GDM1 (cell line): ENCODE measurements around the gene FAM161B.
"Not testable (repeated sequence)": the region's sequence is repeated elsewhere in the genome, so short reads cannot be mapped to it uniquely, and the experiment has no call there.

ENCODE experiments used
- DNase-seq: peaks from one replicate; lab custom pipeline; 2025; lab: John Stamatoyannopoulos, UW

FAM161B gene

DNA sequence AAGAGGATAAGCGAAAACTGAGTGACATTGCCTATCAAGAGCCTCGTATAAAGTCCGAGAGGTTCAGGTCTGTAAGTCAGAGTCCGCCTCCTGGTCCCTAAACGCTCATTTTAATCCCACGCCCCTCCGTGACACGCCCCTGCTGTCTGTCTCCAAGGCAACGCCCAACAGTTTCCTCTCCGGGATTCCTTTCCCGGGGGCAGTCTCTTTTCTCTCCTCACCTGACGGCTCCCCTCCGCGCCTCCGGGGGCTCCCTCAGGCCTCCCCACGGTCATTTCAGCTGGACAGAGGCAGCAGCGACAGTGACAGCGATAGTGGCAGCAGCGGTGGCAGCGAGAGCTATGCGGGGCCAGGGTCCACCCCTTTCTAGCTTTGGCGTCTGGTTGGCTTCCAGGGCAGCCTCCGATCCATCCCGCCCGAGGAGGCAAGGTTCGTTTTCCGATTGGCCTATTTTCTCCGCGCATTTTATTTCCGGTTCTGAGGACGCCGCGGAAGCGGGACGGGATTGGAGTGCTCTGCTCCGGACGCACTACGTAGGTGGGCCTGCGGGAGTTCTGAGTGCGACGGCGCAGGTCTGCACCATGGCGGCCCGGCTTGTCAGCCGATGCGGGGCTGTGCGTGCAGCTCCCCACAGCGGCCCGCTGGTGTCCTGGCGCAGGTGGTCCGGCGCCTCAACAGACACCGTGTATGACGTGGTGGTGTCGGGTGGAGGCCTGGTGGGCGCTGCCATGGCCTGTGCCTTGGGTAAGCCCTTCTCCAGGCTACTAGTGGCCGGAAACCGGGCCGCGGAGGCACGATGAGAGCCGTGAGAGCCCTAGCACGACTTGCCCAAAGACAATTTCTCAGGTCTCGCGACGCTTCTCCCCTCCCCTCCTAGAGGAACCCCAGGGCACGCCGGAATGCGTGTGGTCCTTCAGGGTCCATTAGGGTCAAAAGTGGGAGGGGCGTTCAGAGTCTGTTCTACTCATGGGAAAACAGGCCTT, at the start of gene FAM161B, which contains the start of gene COQ6:
FAM161B (minus strand) TSS at position 343 of the 983 bp plus-strand sequence; CDS start at position 275, 68 bp downstream.
COQ6 (plus strand) TSS at position 551 of the 983 bp plus-strand sequence; CDS start at position 582, 31 bp downstream.
- DNase-seq: peak; percentile 93

GRCh38 chr14:73998726-73999125, 48.8 kb upstream of the FAM161B start:
- no peak for DNase-seq

DNA sequence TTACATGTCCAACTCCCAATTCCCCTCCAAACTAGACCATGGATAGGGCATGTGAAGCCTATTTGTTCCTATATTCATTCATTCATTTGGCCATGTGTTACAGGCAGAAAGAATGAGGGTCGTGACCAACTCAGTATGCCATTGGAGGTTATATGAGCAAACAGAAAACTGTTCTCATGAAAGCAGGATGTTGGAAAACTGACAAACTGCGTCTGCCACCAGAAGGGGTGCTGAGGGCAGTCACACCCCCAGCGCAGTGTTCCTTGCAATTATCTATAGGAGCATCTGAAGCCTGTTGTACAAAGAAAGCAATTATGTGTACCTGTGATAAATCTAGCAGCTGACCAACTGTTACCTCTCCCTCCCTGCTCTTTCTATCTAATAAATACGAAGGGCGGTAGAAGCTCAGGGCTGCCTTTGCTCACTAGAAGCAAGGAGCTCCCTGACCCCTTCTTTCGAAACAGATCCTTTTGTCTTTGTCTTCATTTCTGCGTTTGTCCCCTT, 48.1 kb upstream of the FAM161B start:
- no peak for DNase-seq

GRCh38 chr14:73997108-73997943, 47.4 kb upstream of the FAM161B start:
- DNase-seq: no peak

DNA sequence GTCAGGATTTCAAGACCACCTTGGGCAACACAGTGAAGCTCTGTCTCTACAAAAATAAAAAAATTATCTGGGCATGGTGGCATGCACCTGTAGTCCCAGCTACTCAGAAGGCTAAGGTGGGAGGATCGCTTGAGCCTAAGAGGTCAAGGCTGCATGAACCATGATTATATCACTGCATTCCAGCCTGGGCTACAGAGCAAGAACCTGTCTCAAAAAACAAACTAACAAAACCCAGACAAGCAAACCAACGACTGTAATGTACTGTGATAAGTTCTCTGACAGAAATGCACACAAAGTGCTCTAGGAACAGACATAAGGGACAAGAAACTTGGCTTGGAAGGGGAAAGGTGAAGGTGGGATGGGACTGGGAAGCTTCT, 46.8 kb upstream of the FAM161B start:
- no peak for DNase-seq

- no peak for DNase-seq
Observed at GRCh38 chr14:73995977-73996378, 46.1 kb upstream of the FAM161B start.

DNA sequence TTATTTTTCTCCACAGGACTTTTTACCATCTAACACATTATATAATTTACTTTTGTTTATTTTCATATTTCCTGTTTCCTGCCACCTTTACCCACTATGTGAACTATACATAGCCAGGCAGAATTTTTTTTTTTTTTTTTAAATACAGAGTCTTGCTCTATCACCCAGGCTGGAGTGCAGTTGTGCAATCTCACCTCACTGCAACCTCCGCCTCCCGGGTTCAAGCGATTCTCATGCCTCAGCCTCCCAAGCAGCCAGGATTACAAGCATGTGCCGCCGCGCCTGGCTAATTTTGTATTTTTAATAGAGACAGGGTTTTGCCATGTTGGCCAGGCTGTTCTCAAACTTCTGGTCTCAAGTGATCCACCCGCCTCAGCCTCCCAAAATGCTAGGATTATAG, 45.0 kb upstream of the FAM161B start:
- not testable (repeated sequence) for DNase-seq

DNA sequence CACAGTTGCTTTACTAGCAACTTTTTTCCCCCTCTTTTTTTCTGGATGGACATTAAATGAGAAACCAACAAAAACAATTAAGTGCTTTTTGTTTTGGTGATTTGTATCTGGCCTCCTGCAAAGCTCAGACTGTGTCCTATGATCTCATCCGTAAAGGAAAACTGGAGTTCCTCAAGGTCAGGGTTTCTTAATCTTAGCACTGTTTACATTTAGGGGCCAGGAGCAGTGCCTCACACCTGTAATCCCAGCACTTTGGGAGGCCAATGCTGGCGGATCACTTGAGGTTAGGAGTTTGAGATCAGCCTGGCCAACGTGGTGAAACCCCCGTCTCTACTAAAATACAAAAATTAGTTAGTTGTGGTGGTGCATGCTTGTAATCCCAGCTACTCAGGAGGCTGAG, 41.2 kb upstream of the FAM161B start:
- DNase-seq: no peak

DNA sequence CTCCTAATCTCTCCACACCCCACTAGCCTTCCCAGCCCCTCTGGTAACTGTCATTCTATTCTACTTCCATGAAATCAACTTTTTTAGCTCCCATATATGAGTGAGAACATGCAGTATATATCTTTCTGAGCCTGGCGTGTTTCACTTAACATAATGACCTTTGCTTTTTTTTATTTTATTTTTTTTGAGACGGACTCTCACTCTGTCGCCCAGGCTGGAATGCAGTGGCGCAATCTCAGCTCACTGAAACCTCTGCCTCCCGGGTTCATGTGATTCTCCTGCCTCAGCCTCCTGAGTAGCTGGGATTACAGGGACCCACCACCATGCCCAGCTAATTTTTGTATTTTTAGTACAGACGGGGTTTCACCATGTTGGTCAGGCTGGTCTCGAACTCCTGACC, 38.8 kb upstream of the FAM161B start:
- DNase-seq: not testable (repeated sequence)

GRCh38 chr14:73988065-73988464, 38.2 kb upstream of the FAM161B start:
- no peak for DNase-seq

DNA sequence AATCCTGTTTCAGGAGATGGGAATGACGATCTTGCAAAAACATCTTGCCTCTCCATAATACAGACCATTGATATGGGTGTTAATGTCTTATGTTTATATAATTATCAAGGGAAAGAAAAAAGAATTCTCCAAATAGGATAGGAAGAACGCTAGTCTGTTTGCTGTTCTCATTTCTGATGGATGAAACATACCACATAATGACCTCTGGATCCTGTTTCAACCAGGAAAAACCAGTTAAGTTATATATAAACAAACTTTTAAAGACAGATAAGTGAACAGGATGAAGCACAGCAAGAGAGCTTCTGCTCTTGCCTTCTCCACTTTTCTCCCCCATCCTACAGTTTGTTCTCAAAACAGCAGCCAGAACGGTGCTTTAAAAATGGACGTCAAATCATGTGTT, 28.0 kb upstream of the FAM161B start:
- DNase-seq: no peak

DNA sequence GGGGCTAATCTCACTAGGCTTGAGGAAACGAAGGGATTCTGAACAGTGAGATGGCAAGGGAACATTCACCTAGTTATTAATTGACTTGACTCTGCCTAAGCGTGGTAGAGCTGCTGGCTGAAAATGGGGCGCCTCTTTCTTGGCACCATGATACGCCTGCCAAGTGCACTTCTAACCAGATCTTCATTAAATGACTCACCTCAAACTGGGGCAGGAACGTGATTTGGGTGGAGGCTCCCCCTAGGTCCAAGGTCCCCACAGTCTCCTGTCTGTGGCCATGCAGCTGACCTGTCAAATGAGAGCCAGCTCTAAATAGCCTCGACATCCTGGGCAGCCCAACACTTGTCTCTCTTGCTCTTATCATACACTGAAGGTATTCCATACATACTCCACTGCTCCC, 26.2 kb upstream of the FAM161B start:
- DNase-seq: no peak

DNA sequence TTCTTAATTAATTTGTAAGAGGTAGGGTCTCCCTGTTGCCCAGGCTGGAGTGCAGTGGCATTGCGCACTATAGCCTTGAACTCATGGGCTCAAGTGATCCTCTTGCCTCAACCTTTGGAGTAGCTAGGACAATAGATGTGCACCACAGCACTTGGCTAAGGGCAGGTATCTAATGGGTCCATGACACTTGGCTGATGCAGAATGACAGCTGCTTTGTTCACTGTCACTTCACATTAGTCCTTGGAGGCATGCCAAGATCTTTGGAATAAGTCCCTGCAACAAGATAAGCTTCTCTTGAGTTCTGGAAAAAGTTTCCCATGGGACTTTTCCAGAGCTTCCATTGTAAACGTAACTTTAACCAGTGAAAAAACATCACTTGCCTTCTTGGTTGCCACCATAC, 23.6 kb upstream of the FAM161B start:
- no peak for DNase-seq

DNA sequence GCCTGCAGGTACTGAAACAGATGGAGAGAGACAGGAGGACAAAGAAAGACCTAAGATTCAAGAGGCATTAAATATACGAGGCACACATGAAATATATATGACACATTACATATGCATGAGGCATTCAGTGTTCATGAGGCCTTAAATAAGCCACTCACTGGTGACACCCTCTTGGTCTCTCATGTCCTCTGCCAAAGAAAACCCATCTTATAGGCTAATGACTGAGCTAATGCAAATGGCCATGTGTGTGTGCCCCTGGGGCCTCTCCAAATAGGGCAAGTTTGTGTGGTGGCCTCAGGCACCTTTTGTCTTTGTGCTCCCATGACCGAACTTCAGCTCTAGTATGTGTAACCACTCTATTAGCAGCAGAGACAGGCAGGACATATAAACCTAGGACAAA, 19.0 kb upstream of the FAM161B start:
- no peak for DNase-seq

DNA sequence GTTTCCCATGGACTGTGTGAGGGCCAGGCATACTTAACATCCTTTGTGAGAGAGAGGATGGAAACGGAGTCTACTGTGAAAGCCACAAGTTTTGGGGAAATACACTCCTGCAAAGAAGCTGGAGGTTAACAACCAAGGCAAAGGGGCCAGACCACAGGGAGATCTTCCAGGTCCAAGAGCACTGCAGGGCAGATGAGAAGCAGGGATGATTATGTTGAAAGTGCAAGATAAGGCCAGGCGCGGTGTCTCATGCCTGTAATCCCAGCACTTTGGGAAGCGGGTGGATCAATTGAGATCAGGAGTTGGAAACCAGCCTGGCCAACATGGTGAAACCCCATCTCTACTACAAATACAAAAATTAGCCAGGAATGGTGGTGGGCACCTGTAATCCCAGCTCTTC, 15.3 kb upstream of the FAM161B start:
- no peak for DNase-seq

- DNase-seq: no peak
Observed at GRCh38 chr14:73961192-73961591, 11.3 kb upstream of the FAM161B start.

GRCh38 chr14:73958591-73958990, 8.7 kb upstream of the FAM161B start:
- DNase-seq: no peak

DNA sequence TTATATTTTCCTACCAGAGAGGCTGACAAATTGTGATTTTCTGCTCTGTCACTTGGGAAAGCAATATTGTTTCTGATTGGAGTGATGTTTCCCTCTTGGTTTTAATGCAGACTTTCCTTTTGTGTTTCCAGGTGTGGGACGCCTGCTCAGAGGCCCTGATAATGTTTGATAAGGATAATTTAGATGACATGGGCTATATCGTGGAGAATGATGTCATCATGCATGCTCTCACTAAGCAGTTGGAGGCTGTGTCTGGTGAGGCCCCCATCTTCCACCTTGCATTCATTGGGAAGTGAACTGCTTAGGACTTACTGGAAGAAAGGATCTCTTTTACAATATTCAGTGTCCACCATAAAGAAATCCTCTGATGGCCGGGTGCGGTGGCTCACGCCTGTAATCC, 5.8 kb upstream of the FAM161B start:
- no peak for DNase-seq

DNA sequence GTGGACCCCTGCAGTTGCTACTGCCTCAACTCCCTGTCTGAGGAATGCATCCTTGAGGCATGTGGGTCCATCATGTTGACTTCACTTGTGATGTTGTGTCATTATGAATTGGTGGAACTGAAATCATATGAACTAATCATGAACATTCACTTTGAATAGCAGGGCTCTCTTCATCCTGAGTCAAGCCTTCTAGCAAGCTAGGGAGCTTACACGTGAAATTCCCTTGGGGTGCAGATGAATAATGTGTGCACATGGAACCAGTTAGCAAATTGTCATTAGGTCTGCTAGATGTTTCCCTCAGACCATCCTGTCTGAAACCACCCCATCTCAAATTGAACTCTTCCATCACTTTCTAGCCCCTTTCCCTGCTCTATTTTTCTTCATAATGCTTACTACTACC, 3.8 kb upstream of the FAM161B start:
- DNase-seq: no peak

DNA sequence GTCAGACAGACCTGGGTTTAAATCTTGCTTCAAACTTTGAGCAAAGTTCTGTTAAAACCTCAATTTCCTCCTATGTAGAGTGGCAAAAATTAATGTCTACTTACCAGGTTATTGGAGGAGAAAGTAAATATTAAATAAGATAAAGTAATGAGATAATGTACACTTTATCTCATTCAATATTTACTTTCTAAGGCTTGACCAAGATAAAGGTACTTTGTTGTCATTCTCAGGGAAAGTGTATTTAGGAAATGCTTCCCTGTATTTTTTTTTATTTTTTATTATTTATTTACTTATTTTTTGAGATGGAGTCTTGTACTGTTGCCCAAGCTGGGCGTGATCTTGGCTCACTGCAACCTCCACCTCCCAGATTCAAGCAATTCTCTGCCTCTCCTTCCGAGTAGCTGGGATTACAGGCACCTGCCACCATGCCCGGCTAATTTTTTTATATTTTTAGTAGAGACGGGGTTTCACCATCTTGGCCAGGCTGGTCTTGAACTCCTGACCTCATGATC, 4.7 kb downstream of the FAM161B start:
- DNase-seq: no peak

- no peak for DNase-seq
Observed at GRCh38 chr14:73944432-73945158, 5.3 kb downstream of the FAM161B start.

- DNase-seq: no peak
Observed at GRCh38 chr14:73943083-73943482, 6.8 kb downstream of the FAM161B start.
